Adrenal gland (tissue), 12 donors: Measurements from ENCODE around the gene LIMA1. TPM values are rescaled to one million over a fixed set of nuclear protein-coding genes. Genes with fewer than 3 reads are reported as not detected.
A peak's percentile ranks its signal among the peaks of the same experiment; 100 is the strongest.
"Not testable (repeated sequence)": the region's sequence is repeated elsewhere in the genome, so short reads cannot be mapped to it uniquely, and the experiment has no call there.

Experiments used
- DNase-seq, 7 donors: peaks; one replicate each; pipeline ENCODE4 v3.0.0-alpha.2; 2019 to 2020
- H3K27ac ChIP-seq, 5 donors: fragments of 200-600 bp; sonication (generic) in 4 of 5; 1 replicate in 3 of 5; 2 replicates in 2 of 5; pipeline versions ENCODE4 v1.5.1 to v1.8.0; 2016 to 2020; ENCODE audit warnings: mild to moderate bottlenecking in 1 of 5
- H3K27me3 ChIP-seq: fragments of 200-600 bp; 2 replicates; pipeline ENCODE4 v1.8.0; 2021
- H3K36me3 ChIP-seq, 2 donors: fragments of 200-600 bp; replicated peaks in 1 of 2; 1 replicate in 1 of 2; 2 replicates in 1 of 2; pipeline versions ENCODE4 v1.5.1 to v1.8.0; 2018 to 2022
- H3K4me1 ChIP-seq, 2 donors: fragments of 200-600 bp; replicated peaks in 1 of 2; 1 replicate in 1 of 2; 2 replicates in 1 of 2; pipeline versions ENCODE4 v1.5.1 to v1.8.0; 2018 to 2021
- H3K4me3 ChIP-seq, 4 donors: fragments of 200-600 bp; sonication (generic) in 3 of 4; one replicate each; pipeline ENCODE4 v1.5.1; 2016 to 2018
- H3K9me3 ChIP-seq, 3 donors: fragments of 200-600 bp; sonication (generic) in 1 of 3; replicated peaks in 1 of 3; 1 replicate in 2 of 3; 2 replicates in 1 of 3; pipeline versions ENCODE4 v1.5.1 to v1.8.0; 2016 to 2021
- POLR2A ChIP-seq, 2 donors: fragments of 450-650 bp; IDR thresholded peaks; one replicate each; pipeline ENCODE4 v1.6.1; 2017; ENCODE audit warnings: antibody characterized with exemption in 2 of 2, mild to moderate bottlenecking in 2 of 2, moderate library complexity in 1 of 2
- WGBS, 4 donors: extraction: QIAGEN DNeasy Blood & Tissue Kit in 2 of 4; methylation state at CpG; one replicate each; pipeline versions ENCODE4 v1.1.5 to v1.1.7; 2013 to 2017; 5-methylcytosine and 5-hydroxymethylcytosine counted together
- intact Hi-C, 2 donors: fragments of 100-400 bp; cut with DNase I; formaldehyde crosslinking; loops; one replicate each; pipeline versions ENCODE4 v1.14.1 to v1.15.0; 2022 to 2023
- polyA plus RNA-seq, 3 donors: library from polyadenylated mRNA; stranded (reverse); fragments of 200-250 nt in 2 of 3; fragments of 350-450 nt in 1 of 3; fragmentation: Illumina TruSeq in 1 of 3; extraction: RNeasy Lipid Tissue Mini Kit (QIAGEN cat#74804) in 1 of 3; gene quantifications; one replicate each; pipeline ENCODE4 v1.2.3, GENCODE V29; 2013 to 2014
- total RNA-seq, 9 donors: library from RNA; depleted of rRNA in 4 of 9; stranded (reverse); fragments of >200 nt in 4 of 9; fragments of 120-200 nt in 1 of 9; fragmentation: NEBNext Ultra II Directional in 1 of 9; extraction: Animal tissue kit (Norgen Biotek cat#: 25700) in 1 of 9; gene quantifications; one replicate each; pipeline versions ENCODE4 v1.1.0 to v1.2.4, GENCODE V29; 2013 to 2023
- TF ChIP-seq, protein P1 (sequence below), 6 experiments: fragments of 450-650 bp in 4 of 6; fragments of 200-600 bp in 2 of 6; sonication (generic) in 1 of 6; IDR thresholded peaks; 1 replicate in 5 of 6; 2 replicates in 1 of 6; pipeline versions ENCODE4 v1.5.1 to v1.8.0; 2016 to 2021; ENCODE audit warnings: antibody characterized with exemption in 6 of 6, mild to moderate bottlenecking in 2 of 6, moderate library complexity in 1 of 6
- donor health status: healthy with polysubstance abuse.
- donor health status: Bipolar disorder and iron deficiency.
- donor health status: DM: yes; HTN: yes; CAD: no.
- donor health status: DM: no; HTN: no; CAD: no.
- donor health status: DM: no; HTN: no; CAD: no.
- donor health status: DM: yes; HTN: yes; CAD: no.

LIMA1 gene
- total and polyA plus RNA-seq, 12 donors = 44.3 to 134 (median 83.6) TPM

DNA sequence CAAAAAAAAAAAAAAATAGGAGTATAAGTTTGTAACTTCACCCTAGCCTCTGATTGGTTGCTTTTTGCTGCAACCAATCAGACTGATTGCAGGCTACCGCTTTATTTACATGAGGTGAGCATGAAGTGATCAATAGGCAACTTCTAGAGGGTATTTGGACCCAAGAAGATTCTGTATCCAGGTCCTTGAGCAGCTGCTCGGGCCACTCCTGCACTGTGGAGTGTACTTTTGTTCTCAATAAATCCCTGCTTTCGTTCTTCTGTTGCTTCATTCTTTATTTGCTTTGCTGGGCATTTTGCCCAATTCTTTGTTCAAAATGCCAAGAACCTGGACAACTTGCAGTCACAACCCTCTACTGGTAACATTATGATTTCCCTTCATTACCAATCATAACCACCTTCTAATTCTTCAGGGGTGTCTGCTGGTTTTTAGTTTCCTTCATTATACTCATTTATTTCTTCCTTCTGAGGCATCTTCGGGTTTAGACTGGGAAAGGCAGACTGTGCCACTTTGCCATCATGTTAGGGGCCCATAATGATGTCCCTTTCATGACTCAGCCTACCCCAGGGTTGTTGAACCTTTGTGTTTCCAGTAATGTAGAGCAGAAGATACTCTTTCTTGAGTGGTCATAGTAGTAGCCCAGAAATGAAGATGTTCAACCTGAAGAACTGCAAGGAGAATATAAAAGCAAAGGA, 43.4 kb upstream of the LIMA1 start:
- intact Hi-C loops = no loop called here
- TF ChIP-seq POLR2A (IDR thresholded peaks at IDR 0.05) = peak in 1 of 2 donors; percentile 15
- TF ChIP-seq, protein P1, sequence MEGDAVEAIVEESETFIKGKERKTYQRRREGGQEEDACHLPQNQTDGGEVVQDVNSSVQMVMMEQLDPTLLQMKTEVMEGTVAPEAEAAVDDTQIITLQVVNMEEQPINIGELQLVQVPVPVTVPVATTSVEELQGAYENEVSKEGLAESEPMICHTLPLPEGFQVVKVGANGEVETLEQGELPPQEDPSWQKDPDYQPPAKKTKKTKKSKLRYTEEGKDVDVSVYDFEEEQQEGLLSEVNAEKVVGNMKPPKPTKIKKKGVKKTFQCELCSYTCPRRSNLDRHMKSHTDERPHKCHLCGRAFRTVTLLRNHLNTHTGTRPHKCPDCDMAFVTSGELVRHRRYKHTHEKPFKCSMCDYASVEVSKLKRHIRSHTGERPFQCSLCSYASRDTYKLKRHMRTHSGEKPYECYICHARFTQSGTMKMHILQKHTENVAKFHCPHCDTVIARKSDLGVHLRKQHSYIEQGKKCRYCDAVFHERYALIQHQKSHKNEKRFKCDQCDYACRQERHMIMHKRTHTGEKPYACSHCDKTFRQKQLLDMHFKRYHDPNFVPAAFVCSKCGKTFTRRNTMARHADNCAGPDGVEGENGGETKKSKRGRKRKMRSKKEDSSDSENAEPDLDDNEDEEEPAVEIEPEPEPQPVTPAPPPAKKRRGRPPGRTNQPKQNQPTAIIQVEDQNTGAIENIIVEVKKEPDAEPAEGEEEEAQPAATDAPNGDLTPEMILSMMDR (IDR thresholded peaks at IDR 0.05) = no peak
- WGBS, 4 donors = 49 to 62% (median 53%) methylated on average over 4 of the region's 4 CpGs
- H3K27me3 ChIP-seq = no peaks in the 10 kb centered on the region
- H3K9me3 ChIP-seq = no peaks in the 10 kb centered on the region
- peak overlapping the region in 1 of 5 donors; percentile 37 for H3K27ac ChIP-seq
- peak in 6 of 7 donors; percentile 28 to 69 (median 41) for DNase-seq
- H3K4me1 ChIP-seq = peaks cover 4 to 15% of the 10 kb centered on the region in 2 donors
- H3K4me3 ChIP-seq = no peak overlapping the region
- no peaks in the 10 kb centered on the region for H3K36me3 ChIP-seq

DNA sequence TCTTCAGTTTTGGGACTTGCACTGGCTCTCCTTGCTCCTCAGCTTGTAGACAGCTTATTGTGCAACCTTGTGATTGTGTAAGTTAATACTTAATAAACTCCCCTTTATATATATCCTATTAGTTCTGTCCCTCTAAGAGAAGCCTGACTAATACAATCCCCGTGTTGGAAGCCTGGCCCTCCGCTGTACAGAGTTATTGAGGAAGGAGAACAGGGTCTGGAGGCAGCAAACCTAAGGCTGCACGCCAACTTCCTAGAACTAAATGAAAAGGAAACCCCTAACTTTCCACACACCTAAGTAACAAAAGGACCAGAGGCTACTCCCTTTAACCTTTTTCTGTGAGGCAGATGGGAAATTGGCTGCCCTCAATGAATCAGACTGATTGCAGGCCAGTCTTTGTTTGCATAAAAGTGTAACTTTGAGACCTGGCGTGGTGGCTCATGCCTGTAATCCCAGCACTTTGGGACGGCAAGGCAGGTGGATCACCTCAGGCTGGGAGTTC, 42.6 kb upstream of the LIMA1 start:
- H3K27me3 ChIP-seq = no peaks in the 10 kb centered on the region
- DNase-seq = no peak
- 89 to 93% (median 91%) methylated on average over 3 to 5 of the region's 5 CpGs for WGBS, 4 donors
- peaks cover 4 to 15% of the 10 kb centered on the region in 2 donors for H3K4me1 ChIP-seq
- H3K36me3 ChIP-seq = no peaks in the 10 kb centered on the region
- no peak overlapping the region for H3K4me3 ChIP-seq
- intact Hi-C loops = no loop called here
- no peaks in the 10 kb centered on the region for H3K9me3 ChIP-seq
- TF ChIP-seq, protein P1 (IDR thresholded peaks at IDR 0.05) = no peak
- TF ChIP-seq POLR2A (IDR thresholded peaks at IDR 0.05) = no peak
- H3K27ac ChIP-seq = no peak overlapping the region

DNA sequence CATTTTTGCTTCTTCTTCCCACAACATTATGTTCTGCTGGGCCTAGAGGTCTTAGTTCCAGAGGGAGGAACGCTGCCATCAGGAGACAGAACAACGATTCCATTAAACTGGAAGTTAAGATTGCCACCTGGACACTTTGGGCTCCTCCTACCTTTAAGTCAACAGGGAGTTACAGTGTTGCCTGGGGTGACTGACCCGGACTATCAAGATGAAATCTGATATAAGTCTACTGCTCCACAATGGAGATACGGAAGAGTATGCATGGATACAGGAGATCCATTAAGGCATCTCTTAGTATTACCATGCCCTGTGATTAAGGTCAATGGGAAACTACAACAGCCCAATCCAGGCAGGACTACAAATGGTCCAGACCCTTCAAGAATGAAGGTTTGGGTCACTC, 41.5 kb upstream of the LIMA1 start:
- intact Hi-C loops, H3K9me3 ChIP-seq, H3K27ac ChIP-seq, DNase-seq, H3K27me3 ChIP-seq, H3K4me3 ChIP-seq, H3K36me3 ChIP-seq: not testable (repeated sequence)
- WGBS, 4 donors = 91 to 98% (median 96%) methylated on average over 4 of the region's 4 CpGs
- H3K4me1 ChIP-seq = peaks cover 4 to 15% of the 10 kb centered on the region in 2 donors

DNA sequence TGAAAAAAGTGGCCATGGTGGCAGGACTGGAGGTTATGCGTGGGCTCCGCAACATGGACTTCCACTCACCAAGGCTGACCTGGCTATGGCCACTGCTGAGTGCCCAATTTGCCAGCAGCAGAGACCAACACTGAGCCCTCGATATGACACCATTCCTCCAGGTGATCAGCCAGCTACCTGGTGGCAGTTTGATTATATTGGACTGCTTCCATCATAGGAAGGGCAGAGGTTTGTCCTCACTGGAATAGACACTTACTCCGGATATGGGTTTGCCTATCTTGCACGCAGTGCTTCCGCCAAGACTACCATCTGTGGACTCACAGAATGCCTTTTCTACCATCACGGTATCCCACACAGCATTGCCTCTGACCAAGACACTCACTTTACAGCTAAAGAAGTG, 40.8 kb upstream of the LIMA1 start:
- H3K36me3 ChIP-seq, H3K27me3 ChIP-seq, H3K27ac ChIP-seq, H3K9me3 ChIP-seq, H3K4me3 ChIP-seq, DNase-seq, intact Hi-C loops: not testable (repeated sequence)
- 92 to 99% (median 98%) methylated on average over 7 of the region's 7 CpGs for WGBS, 4 donors
- H3K4me1 ChIP-seq = peaks cover 4 to 15% of the 10 kb centered on the region in 2 donors

DNA sequence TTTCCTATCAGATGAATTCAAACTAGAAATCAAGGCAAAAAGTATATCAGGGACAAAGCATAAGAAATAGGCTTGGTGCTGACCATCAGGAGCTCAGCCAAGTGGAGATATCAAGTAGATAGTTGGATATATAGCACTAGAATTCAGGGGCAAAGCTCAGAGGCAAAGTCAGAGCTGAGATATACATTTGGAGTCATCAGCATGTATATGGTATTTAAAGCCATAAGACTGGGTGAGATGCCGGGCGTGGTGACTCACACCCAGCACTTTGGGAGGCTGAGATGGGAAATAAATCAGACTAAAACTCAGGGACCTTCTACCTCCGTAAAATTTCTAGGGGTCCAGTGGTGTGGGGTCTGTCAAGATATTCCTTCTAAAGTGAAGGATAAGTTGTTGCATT, 38.9 kb upstream of the LIMA1 start:
- peak in 1 of 7 donors; percentile 31 for DNase-seq
- Histone ChIP-seq H3K4me3 (no peak overlapping the region), H3K27me3 (no peaks in the 10 kb centered on the region), H3K4me1 (peaks cover 4 to 15% of the 10 kb centered on the region in 2 donors), H3K9me3 (no peaks in the 10 kb centered on the region), H3K27ac (no peak overlapping the region), H3K36me3 (no peaks in the 10 kb centered on the region)
- TF ChIP-seq, protein P1 (IDR thresholded peaks at IDR 0.05) = no peak
- TF ChIP-seq POLR2A (IDR thresholded peaks at IDR 0.05) = no peak
- WGBS, 4 donors = 94 to 98% (median 96%) methylated on average over 3 of the region's 3 CpGs
- intact Hi-C loops = no loop called here
